CD14-positive monocyte (primary cell): Measurements from ENCODE around the gene SH3GL3. TPM values are rescaled to one million over a fixed set of nuclear protein-coding genes. Genes with fewer than 3 reads are reported as not detected.

ENCODE experiments used
- DNase-seq, 3 donors: peaks; one replicate each; pipeline ENCODE4 v3.0.0-alpha.2; 2011 to 2022
- H2AFZ ChIP-seq: 2 replicates; pipeline ENCODE4 v1.6.0; 2012; ENCODE audit warnings: mild to moderate bottlenecking, low read depth, low read length, inconsistent platforms; ENCODE audit not compliant: insufficient read depth, poor library complexity, severe bottlenecking
- H3K27ac ChIP-seq, 2 donors: 1 replicate in 1 of 2; 2 replicates in 1 of 2; pipeline ENCODE4 v1.5.1; 2012 to 2013; ENCODE audit warnings: low read length in 2 of 2, control low read depth in 1 of 2, inconsistent platforms in 1 of 2, low read depth in 1 of 2, mild to moderate bottlenecking in 1 of 2
- H3K27me3 ChIP-seq, 2 donors: one replicate each; pipeline versions ENCODE4 v1.6.0 to v1.6.1; 2011 to 2013; ENCODE audit warnings: low read length in 2 of 2; ENCODE audit not compliant: control insufficient read depth in 2 of 2, insufficient read depth in 2 of 2
- H3K36me3 ChIP-seq, 2 donors: replicated peaks in 1 of 2; 1 replicate in 1 of 2; 2 replicates in 1 of 2; pipeline versions ENCODE4 v1.5.1 to v1.6.1; 2012 to 2013; ENCODE audit warnings: low read length in 2 of 2, control low read depth in 1 of 2, inconsistent platforms in 1 of 2, mild to moderate bottlenecking in 1 of 2; ENCODE audit not compliant: insufficient read depth in 2 of 2, control insufficient read depth in 1 of 2
- H3K4me1 ChIP-seq, 2 donors: 1 replicate in 1 of 2; 2 replicates in 1 of 2; pipeline versions ENCODE4 v1.5.1 to v1.6.1; 2012 to 2013; ENCODE audit warnings: low read length in 2 of 2, control low read depth in 1 of 2, inconsistent platforms in 1 of 2, mild to moderate bottlenecking in 1 of 2, moderate library complexity in 1 of 2; ENCODE audit not compliant: insufficient read depth in 2 of 2, control insufficient read depth in 1 of 2
- H3K4me2 ChIP-seq: replicated peaks from 2 replicates; pipeline ENCODE3; 2012; ENCODE audit warnings: low read length, moderate library complexity, mild to moderate bottlenecking; ENCODE audit not compliant: poor library complexity, severe bottlenecking; ENCODE audit errors: extremely low read depth
- H3K4me3 ChIP-seq, 3 experiments: fragments of 200-600 bp in 1 of 3; sonication (generic) in 1 of 3; replicated peaks in 1 of 3; 1 replicate in 2 of 3; 2 replicates in 1 of 3; pipeline ENCODE4 v1.5.1; 2011 to 2013; ENCODE audit warnings: low read length in 3 of 3, mild to moderate bottlenecking in 3 of 3, control low read depth in 2 of 3, low read depth in 2 of 3, inconsistent platforms in 1 of 3, moderate library complexity in 1 of 3
- H3K79me2 ChIP-seq: 2 replicates; pipeline ENCODE4 v1.6.0; 2012; ENCODE audit warnings: mild to moderate bottlenecking, control low read depth, inconsistent platforms, low read length, moderate library complexity; ENCODE audit not compliant: insufficient read depth
- H3K9ac ChIP-seq: 2 replicates; pipeline ENCODE4 v1.6.0; 2017; ENCODE audit warnings: low read length, mild to moderate bottlenecking; ENCODE audit not compliant: insufficient read depth, poor library complexity, severe bottlenecking
- H3K9me3 ChIP-seq, 2 donors: replicated peaks in 1 of 2; 1 replicate in 1 of 2; 2 replicates in 1 of 2; pipeline versions ENCODE4 v1.5.1 to v1.6.1; 2012 to 2013; ENCODE audit warnings: low read length in 2 of 2, control low read depth in 1 of 2; ENCODE audit not compliant: control insufficient read depth in 1 of 2, insufficient read depth in 1 of 2
- H4K20me1 ChIP-seq: 2 replicates; pipeline ENCODE4 v1.6.0; 2012; ENCODE audit warnings: mild to moderate bottlenecking, low read length, control low read depth, moderate library complexity; ENCODE audit not compliant: insufficient read depth
- H3K27ac Mint-ChIP-seq, 7 donors: one replicate each; pipeline ENCODE4 v1.8.0; 2020; ENCODE audit warnings: mild to moderate bottlenecking in 7 of 7, mixed read lengths in 7 of 7, moderate library complexity in 6 of 7, inconsistent platforms in 2 of 7
- H3K27me3 Mint-ChIP-seq, 3 donors: one replicate each; pipeline ENCODE4 v1.8.0; 2021 to 2022; ENCODE audit warnings: low read depth in 3 of 3, mild to moderate bottlenecking in 3 of 3, mixed read lengths in 3 of 3, moderate library complexity in 3 of 3, inconsistent platforms in 1 of 3
- H3K36me3 Mint-ChIP-seq, 2 donors: one replicate each; pipeline ENCODE4 v1.8.0; 2020; ENCODE audit warnings: mixed read lengths in 2 of 2, inconsistent platforms in 1 of 2, mild to moderate bottlenecking in 1 of 2
- H3K4me1 Mint-ChIP-seq: one replicate; pipeline ENCODE4 v1.8.0; 2020; ENCODE audit warnings: mild to moderate bottlenecking, mixed read lengths
- H3K4me3 Mint-ChIP-seq, 2 donors: one replicate each; pipeline ENCODE4 v1.8.0; 2020; ENCODE audit warnings: mild to moderate bottlenecking in 2 of 2, mixed read lengths in 2 of 2, moderate library complexity in 1 of 2
- H3K9me3 Mint-ChIP-seq, 7 donors: one replicate each; pipeline ENCODE4 v1.8.0; 2020 to 2022; ENCODE audit warnings: mixed read lengths in 7 of 7, mild to moderate bottlenecking in 6 of 7, moderate library complexity in 6 of 7, inconsistent platforms in 2 of 7
- CTCF ChIP-seq: fragments of 200-600 bp; IDR thresholded peaks from one replicate; pipeline ENCODE4 v1.8.0; 2022; ENCODE audit warnings: antibody characterized with exemption, mild to moderate bottlenecking
- WGBS: methylation state at CpG from one replicate; pipeline ENCODE4 v1.1.5; 2013; ENCODE audit warnings: missing lambda C conversion rate; ENCODE audit not compliant: insufficient coverage; 5-methylcytosine and 5-hydroxymethylcytosine counted together
- intact Hi-C, 2 donors: fragments of 100-400 bp; cut with micrococcal nuclease; formaldehyde crosslinking; loops; one replicate each; pipeline versions ENCODE4 v1.15.0 to v1.15.1; 2023
- polyA plus RNA-seq, 3 donors: library from polyadenylated mRNA; depleted of rRNA in 1 of 3; unstranded in 2 of 3; stranded (reverse) in 1 of 3; fragments of 300-500 nt in 2 of 3; fragments of >200 nt in 1 of 3; fragmentation: Illumina TruSeq in 2 of 3; gene quantifications; 1 replicate in 2 of 3; 2 replicates in 1 of 3; pipeline ENCODE4 v1.2.3, GENCODE V29; 2012 to 2021

SH3GL3 gene
- polyA plus RNA-seq, 3 donors = not detected

- H4K20me1 ChIP-seq = no peaks in the 10 kb centered on the region
- intact Hi-C loops = no loop called here
- no peak overlapping the region for H3K27ac ChIP-seq
- Mint-ChIP-seq H3K27me3 (peaks cover 2 to 4% (median 4%) of the 10 kb centered on the region in 3 donors), H3K4me3 (no peak overlapping the region), H3K9me3 (peaks cover 0 to 1% (median 0%) of the 10 kb centered on the region in 7 donors), H3K27ac (no peak overlapping the region), H3K36me3 (no peaks in the 10 kb centered on the region), H3K4me1 (no peaks in the 10 kb centered on the region)
- H3K9ac ChIP-seq = no peak overlapping the region
- no peaks in the 10 kb centered on the region for H3K79me2 ChIP-seq
- H3K9me3 ChIP-seq = no peaks in the 10 kb centered on the region
- H3K4me2 ChIP-seq = no peak overlapping the region
- 0% methylated on average over 1 of the region's 4 CpGs for WGBS
- no peak for TF ChIP-seq CTCF
- no peak for DNase-seq
- H3K27me3 ChIP-seq = no peaks in the 10 kb centered on the region
- H3K4me1 ChIP-seq = no peaks in the 10 kb centered on the region
- H2AFZ ChIP-seq = no peak overlapping the region
- H3K36me3 ChIP-seq = no peaks in the 10 kb centered on the region
- no peak overlapping the region for H3K4me3 ChIP-seq
Observed at GRCh38 chr15:83462953-83463433, 15.9 kb downstream of the SH3GL3 start.

GRCh38 chr15:83470887-83471286 is 23.7 kb downstream of the SH3GL3 start:
- Histone ChIP-seq H3K4me1 (no peaks in the 10 kb centered on the region), H3K27ac (no peak overlapping the region), H3K4me2 (no peak overlapping the region), H3K9me3 (peaks cover 0 to 2% of the 10 kb centered on the region in 2 donors), H2AFZ (no peak overlapping the region), H3K4me3 (no peak overlapping the region), H3K27me3 (no peaks in the 10 kb centered on the region), H3K79me2 (no peaks in the 10 kb centered on the region), H3K36me3 (no peaks in the 10 kb centered on the region), H4K20me1 (no peaks in the 10 kb centered on the region), H3K9ac (no peak overlapping the region)
- Mint-ChIP-seq H3K9me3 (peaks cover 0 to 7% (median 5%) of the 10 kb centered on the region in 7 donors), H3K27ac (no peak overlapping the region), H3K27me3 (peaks cover 0 to 13% (median 2%) of the 10 kb centered on the region in 3 donors), H3K4me3 (no peak overlapping the region), H3K36me3 (no peaks in the 10 kb centered on the region), H3K4me1 (no peaks in the 10 kb centered on the region)
- no peak for TF ChIP-seq CTCF
- intact Hi-C loops = no loop called here
- DNase-seq = no peak
